ENCODE data around the gene KCNH5. TPM values are rescaled to one million over a fixed set of nuclear protein-coding genes. Genes with fewer than 3 reads are reported as not detected.

The KCNH5 gene
- total RNA-seq, 4 donors from 2014 or later: not detected

GRCh38 chr14:62854951-62855350 lies 190.3 kb downstream of the KCNH5 start:
- TF ChIP-seq, protein P1, sequence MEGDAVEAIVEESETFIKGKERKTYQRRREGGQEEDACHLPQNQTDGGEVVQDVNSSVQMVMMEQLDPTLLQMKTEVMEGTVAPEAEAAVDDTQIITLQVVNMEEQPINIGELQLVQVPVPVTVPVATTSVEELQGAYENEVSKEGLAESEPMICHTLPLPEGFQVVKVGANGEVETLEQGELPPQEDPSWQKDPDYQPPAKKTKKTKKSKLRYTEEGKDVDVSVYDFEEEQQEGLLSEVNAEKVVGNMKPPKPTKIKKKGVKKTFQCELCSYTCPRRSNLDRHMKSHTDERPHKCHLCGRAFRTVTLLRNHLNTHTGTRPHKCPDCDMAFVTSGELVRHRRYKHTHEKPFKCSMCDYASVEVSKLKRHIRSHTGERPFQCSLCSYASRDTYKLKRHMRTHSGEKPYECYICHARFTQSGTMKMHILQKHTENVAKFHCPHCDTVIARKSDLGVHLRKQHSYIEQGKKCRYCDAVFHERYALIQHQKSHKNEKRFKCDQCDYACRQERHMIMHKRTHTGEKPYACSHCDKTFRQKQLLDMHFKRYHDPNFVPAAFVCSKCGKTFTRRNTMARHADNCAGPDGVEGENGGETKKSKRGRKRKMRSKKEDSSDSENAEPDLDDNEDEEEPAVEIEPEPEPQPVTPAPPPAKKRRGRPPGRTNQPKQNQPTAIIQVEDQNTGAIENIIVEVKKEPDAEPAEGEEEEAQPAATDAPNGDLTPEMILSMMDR (IDR thresholded peaks at IDR 0.05): no peak
- TF ChIP-seq POLR2A (IDR thresholded peaks at IDR 0.05): no peak
- DNase-seq: no peak

DNA sequence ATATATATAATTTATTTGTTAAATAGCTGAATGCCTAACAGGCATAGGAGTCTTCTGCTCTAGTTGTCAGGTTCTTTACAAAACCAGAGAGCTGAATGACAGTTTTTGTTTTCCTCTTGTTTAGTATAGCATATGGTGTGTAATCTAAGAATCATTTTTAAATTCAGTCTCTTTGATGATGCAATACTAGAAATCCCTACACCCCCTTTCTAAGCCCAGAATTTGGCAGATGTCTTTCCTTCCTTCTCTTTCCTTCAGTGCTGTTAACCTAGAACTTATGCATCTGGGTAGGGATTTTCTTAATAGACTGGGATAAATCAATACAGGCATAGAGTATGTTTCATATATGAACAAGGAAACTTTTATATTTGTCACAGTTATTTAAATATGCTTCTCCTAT lies 198.1 kb downstream of the KCNH5 start:
- no peak overlapping the region for H3K4me3 ChIP-seq
- no peak for DNase-seq
- TF ChIP-seq, protein P1 (IDR thresholded peaks at IDR 0.05): no peak
- no peak for TF ChIP-seq POLR2A (IDR thresholded peaks at IDR 0.05)
- H3K27ac ChIP-seq: no peak overlapping the region
- H3K27me3 ChIP-seq: no peaks in the 10 kb centered on the region
- no peaks in the 10 kb centered on the region for H3K4me1 ChIP-seq
- H3K36me3 ChIP-seq: no peaks in the 10 kb centered on the region
- no peaks in the 10 kb centered on the region for H3K9me3 ChIP-seq

More at GRCh38 chr14:62854951-62855350, 190.3 kb downstream of the KCNH5 start:
- no peak overlapping the region for H3K4me3 ChIP-seq
- H3K27ac ChIP-seq: no peak overlapping the region
- no peaks in the 10 kb centered on the region for H3K9me3 ChIP-seq
- H3K27me3 ChIP-seq: no peaks in the 10 kb centered on the region
- H3K36me3 ChIP-seq: no peaks in the 10 kb centered on the region
- H3K4me1 ChIP-seq: no peaks in the 10 kb centered on the region

DNA sequence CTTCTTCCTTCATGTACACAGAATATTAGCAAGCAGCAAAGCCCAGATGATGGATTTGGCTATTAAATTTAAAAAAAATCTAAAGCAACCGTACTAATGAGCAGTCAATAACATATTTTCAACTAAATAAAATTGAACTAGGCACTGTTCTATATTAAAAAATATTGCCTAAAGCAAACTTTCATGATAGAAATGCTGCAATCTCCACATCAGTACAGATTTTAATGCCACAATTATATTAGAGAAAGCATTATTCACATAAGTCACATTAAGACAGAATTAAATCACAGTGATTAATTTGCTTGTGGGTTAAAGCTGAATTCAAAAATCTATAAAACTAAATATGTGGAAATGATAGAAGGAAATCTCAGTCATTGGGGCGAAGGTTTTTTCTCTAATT lies 200.7 kb downstream of the KCNH5 start:
- DNase-seq: no peak
- no peaks in the 10 kb centered on the region for H3K9me3 ChIP-seq
- H3K27ac ChIP-seq: no peak overlapping the region
- no peaks in the 10 kb centered on the region for H3K36me3 ChIP-seq
- TF ChIP-seq, protein P1 (IDR thresholded peaks at IDR 0.05): no peak
- no peak for TF ChIP-seq POLR2A (IDR thresholded peaks at IDR 0.05)
- no peaks in the 10 kb centered on the region for H3K27me3 ChIP-seq
- no peak overlapping the region for H3K4me3 ChIP-seq
- H3K4me1 ChIP-seq: no peaks in the 10 kb centered on the region

GRCh38 chr14:62824086-62824485 lies 221.2 kb downstream of the KCNH5 start:
- no peak overlapping the region for H3K4me3 ChIP-seq
- H3K9me3 ChIP-seq: no peaks in the 10 kb centered on the region
- TF ChIP-seq, protein P1 (IDR thresholded peaks at IDR 0.05): no peak
- TF ChIP-seq POLR2A (IDR thresholded peaks at IDR 0.05): no peak
- no peak for DNase-seq
- H3K27me3 ChIP-seq: no peaks in the 10 kb centered on the region
- H3K4me1 ChIP-seq: no peaks in the 10 kb centered on the region
- no peak overlapping the region for H3K27ac ChIP-seq
- H3K36me3 ChIP-seq: no peaks in the 10 kb centered on the region

GRCh38 chr14:62819931-62820330 lies 225.3 kb downstream of the KCNH5 start:
- Histone ChIP-seq H3K27me3 (no peaks in the 10 kb centered on the region), H3K4me1 (no peaks in the 10 kb centered on the region), H3K4me3 (no peak overlapping the region), H3K36me3 (no peaks in the 10 kb centered on the region), H3K9me3 (no peaks in the 10 kb centered on the region), H3K27ac (no peak overlapping the region)
- DNase-seq: no peak
- no peak for TF ChIP-seq POLR2A (IDR thresholded peaks at IDR 0.05)
- TF ChIP-seq, protein P1 (IDR thresholded peaks at IDR 0.05): no peak

DNA sequence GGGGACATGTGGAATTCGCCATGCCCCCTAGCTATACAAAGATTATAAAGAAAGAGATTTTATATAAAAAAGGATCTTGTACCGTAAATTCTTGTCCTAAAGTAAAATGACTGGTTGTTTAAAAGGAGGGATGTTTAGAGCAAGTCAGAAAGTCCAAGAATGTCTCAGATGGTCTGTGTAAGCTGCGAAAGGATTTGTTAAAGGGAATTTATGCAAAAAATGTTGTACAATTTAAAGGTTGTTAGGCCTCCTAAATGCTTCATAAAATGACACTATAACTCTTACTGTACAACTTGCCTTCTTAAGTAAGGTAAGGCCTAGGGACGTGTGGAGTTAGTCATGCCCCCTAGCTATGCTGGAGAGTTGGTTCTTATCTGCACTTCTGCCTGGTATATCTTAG lies 237.6 kb downstream of the KCNH5 start:
- no peaks in the 10 kb centered on the region for H3K4me1 ChIP-seq
- H3K27me3 ChIP-seq: no peaks in the 10 kb centered on the region
- H3K27ac ChIP-seq: no peak overlapping the region
- H3K9me3 ChIP-seq: no peaks in the 10 kb centered on the region
- no peak for DNase-seq
- H3K4me3 ChIP-seq: no peak overlapping the region
- H3K36me3 ChIP-seq: no peaks in the 10 kb centered on the region
- TF ChIP-seq, protein P1 (IDR thresholded peaks at IDR 0.05): no peak
- TF ChIP-seq POLR2A (IDR thresholded peaks at IDR 0.05): no peak
